ENCODE measurements around the gene RBM15B. TPM values are rescaled to one million over a fixed set of nuclear protein-coding genes. Genes with fewer than 3 reads are reported as not detected.

RBM15B gene
- total RNA-seq, 1 experiment from 2014 or later, result 30.9 TPM

DNA sequence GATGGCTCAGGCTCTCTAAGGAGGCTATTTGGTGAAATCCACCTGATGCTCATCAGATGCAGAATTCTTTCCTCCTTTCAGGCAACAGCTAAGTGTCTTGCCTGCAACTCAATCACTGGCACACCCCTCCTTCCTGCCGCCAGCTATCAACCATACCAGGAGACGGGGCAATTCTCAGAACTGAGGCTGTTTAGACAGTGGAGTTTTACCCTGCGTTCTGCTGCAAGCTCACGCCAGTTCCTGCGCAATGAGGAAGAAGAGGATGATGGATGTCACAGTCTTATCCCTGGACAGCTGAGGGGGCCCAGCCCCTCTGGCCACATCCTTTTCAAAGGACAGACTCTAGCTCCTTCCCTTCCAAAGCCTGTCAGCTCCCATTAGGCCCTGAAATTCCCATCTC, 13.0 kb upstream of the RBM15B start:
- no peaks in the 10 kb centered on the region for H3K36me3 ChIP-seq (ENCODE audit: control insufficient read depth, insufficient read depth, low read length)
- no peaks in the 10 kb centered on the region for H3K9me3 ChIP-seq (ENCODE audit: control insufficient read depth, insufficient read depth, low read depth, low read length)
- CTCF ChIA-PET, result no interaction called here
- no TSS peak for BruUV-seq (replicated peaks)
- H3K27ac ChIP-seq (ENCODE audit: low read length), result no peak overlapping the region
- ATAC-seq (no peak), DNase-seq (ENCODE audit: low read depth, low spot score) (no peak)
- H3K27me3 ChIP-seq (ENCODE audit: control insufficient read depth, insufficient read depth, low read length), result no peaks in the 10 kb centered on the region
- in situ Hi-C loops (cut with HindIII; ENCODE audit: low pct_unique_long_range_greater_than_20kb, low sequenced_read_pairs) (no loop called here), intact Hi-C loops (cut with micrococcal nuclease; ENCODE audit: unreplicated experiment) (loop anchor here (10.0 kb wide), 1 partner anchor 703 kb away; the partner anchor contains the start of gene DOCK3)
- POLR2A ChIA-PET, result no interaction called here
- no peaks in the 10 kb centered on the region for H3K4me1 ChIP-seq (ENCODE audit: control insufficient read depth, insufficient read depth, low read length)
- TF ChIP-seq TCF7L2 (IDR thresholded peaks at IDR 0.05; ENCODE audit: low read depth, low read length) (no peak), POLR2AphosphoS5 (IDR thresholded peaks at IDR 0.05; ENCODE audit: low read depth, low read length) (no peak), SIN3A (IDR thresholded peaks at IDR 0.05; ENCODE audit: borderline replicate concordance, insufficient read depth, low read depth, low read length) (no peak)
- TF ChIP-seq, protein P1, sequence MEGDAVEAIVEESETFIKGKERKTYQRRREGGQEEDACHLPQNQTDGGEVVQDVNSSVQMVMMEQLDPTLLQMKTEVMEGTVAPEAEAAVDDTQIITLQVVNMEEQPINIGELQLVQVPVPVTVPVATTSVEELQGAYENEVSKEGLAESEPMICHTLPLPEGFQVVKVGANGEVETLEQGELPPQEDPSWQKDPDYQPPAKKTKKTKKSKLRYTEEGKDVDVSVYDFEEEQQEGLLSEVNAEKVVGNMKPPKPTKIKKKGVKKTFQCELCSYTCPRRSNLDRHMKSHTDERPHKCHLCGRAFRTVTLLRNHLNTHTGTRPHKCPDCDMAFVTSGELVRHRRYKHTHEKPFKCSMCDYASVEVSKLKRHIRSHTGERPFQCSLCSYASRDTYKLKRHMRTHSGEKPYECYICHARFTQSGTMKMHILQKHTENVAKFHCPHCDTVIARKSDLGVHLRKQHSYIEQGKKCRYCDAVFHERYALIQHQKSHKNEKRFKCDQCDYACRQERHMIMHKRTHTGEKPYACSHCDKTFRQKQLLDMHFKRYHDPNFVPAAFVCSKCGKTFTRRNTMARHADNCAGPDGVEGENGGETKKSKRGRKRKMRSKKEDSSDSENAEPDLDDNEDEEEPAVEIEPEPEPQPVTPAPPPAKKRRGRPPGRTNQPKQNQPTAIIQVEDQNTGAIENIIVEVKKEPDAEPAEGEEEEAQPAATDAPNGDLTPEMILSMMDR (IDR thresholded peaks at IDR 0.05), result no peak
- TF ChIP-seq, protein P2, sequence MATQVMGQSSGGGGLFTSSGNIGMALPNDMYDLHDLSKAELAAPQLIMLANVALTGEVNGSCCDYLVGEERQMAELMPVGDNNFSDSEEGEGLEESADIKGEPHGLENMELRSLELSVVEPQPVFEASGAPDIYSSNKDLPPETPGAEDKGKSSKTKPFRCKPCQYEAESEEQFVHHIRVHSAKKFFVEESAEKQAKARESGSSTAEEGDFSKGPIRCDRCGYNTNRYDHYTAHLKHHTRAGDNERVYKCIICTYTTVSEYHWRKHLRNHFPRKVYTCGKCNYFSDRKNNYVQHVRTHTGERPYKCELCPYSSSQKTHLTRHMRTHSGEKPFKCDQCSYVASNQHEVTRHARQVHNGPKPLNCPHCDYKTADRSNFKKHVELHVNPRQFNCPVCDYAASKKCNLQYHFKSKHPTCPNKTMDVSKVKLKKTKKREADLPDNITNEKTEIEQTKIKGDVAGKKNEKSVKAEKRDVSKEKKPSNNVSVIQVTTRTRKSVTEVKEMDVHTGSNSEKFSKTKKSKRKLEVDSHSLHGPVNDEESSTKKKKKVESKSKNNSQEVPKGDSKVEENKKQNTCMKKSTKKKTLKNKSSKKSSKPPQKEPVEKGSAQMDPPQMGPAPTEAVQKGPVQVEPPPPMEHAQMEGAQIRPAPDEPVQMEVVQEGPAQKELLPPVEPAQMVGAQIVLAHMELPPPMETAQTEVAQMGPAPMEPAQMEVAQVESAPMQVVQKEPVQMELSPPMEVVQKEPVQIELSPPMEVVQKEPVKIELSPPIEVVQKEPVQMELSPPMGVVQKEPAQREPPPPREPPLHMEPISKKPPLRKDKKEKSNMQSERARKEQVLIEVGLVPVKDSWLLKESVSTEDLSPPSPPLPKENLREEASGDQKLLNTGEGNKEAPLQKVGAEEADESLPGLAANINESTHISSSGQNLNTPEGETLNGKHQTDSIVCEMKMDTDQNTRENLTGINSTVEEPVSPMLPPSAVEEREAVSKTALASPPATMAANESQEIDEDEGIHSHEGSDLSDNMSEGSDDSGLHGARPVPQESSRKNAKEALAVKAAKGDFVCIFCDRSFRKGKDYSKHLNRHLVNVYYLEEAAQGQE (IDR thresholded peaks at IDR 0.05; ENCODE audit: insufficient read depth in 1 of 2, low read depth in 2 of 2, low read length in 1 of 2), result no peak
- no peak overlapping the region for H3K4me3 ChIP-seq (ENCODE audit: low read depth in 2 of 2, low read length in 2 of 2)

- H3K9me3 ChIP-seq (ENCODE audit: control insufficient read depth, insufficient read depth, low read depth, low read length), result no peaks in the 10 kb centered on the region
- ChIA-PET CTCF (interaction anchor here (0.6 kb wide), 1 partner anchor 278 kb away, joined by 3 read pairs; no protein-coding TSS in a partner anchor), POLR2A (no interaction called here)
- TF ChIP-seq, protein P1 (IDR thresholded peaks at IDR 0.05), result no peak
- TF ChIP-seq TCF7L2 (IDR thresholded peaks at IDR 0.05; ENCODE audit: low read depth, low read length), result no peak
- TF ChIP-seq SIN3A (IDR thresholded peaks at IDR 0.05; ENCODE audit: borderline replicate concordance, insufficient read depth, low read depth, low read length), result no peak
- no peak for TF ChIP-seq POLR2AphosphoS5 (IDR thresholded peaks at IDR 0.05; ENCODE audit: low read depth, low read length)
- TF ChIP-seq, protein P2 (IDR thresholded peaks at IDR 0.05; ENCODE audit: insufficient read depth in 1 of 2, low read depth in 2 of 2, low read length in 1 of 2), result no peak
- in situ Hi-C loops (cut with HindIII; ENCODE audit: low pct_unique_long_range_greater_than_20kb, low sequenced_read_pairs), result no loop called here
- H3K4me1 ChIP-seq (ENCODE audit: control insufficient read depth, insufficient read depth, low read length), result peaks cover 1% of the 10 kb centered on the region
- H3K4me3 ChIP-seq (ENCODE audit: low read depth in 2 of 2, low read length in 2 of 2), result no peak overlapping the region
- no peaks in the 10 kb centered on the region for H3K27me3 ChIP-seq (ENCODE audit: control insufficient read depth, insufficient read depth, low read length)
- ATAC-seq, result no peak
- BruUV-seq (replicated peaks), result no TSS peak
- no peaks in the 10 kb centered on the region; the same call in 1 of the 2 replicates for H3K36me3 ChIP-seq (ENCODE audit: control insufficient read depth, insufficient read depth, low read length)
- intact Hi-C loops (cut with micrococcal nuclease; ENCODE audit: unreplicated experiment), result loop anchor here (10.0 kb wide), 1 partner anchor 704 kb away; the partner anchor contains the start of gene DOCK3
- no peak overlapping the region for H3K27ac ChIP-seq (ENCODE audit: low read length)
- DNase-seq (ENCODE audit: low read depth, low spot score), result no peak
Measured at GRCh38 chr3:51378726-51379125, 12.4 kb upstream of the RBM15B start.

All from Panc1 (cell line).